SK-N-SH (cell line): ENCODE data around the gene CDKAL1. TPM values are rescaled to one million over a fixed set of nuclear protein-coding genes. Genes with fewer than 3 reads are reported as not detected.

Experiments
- CTCF ChIA-PET: fragments of 300-600, 350-600 bp; formaldehyde crosslinking; extraction: SDS; loops from one replicate; lab custom pipeline; 2021; lab: Yijun Ruan, JAX
- POLR2A ChIA-PET: fragments of 350-600 bp; sonication (Branson Sonifier 250); formaldehyde crosslinking; extraction: SDS; loops from one replicate; lab custom pipeline; 2020; ENCODE audit warnings: antibody characterized with exemption, inconsistent platforms; lab: Yijun Ruan, JAX
- DNase-seq: peaks from one replicate; pipeline ENCODE4 v3.0.0; 2012
- H2AFZ ChIP-seq: fragments of 200-600 bp; sonication (generic); 2 replicates; pipeline ENCODE4 v1.8.1; 2016; ENCODE audit warnings: antibody characterized with exemption, mild to moderate bottlenecking, low read depth
- H3F3A ChIP-seq: fragments of 200-600 bp; sonication (generic); replicated peaks from 2 replicates; pipeline ENCODE3; 2016; ENCODE audit warnings: antibody characterized with exemption, mild to moderate bottlenecking; ENCODE audit not compliant: insufficient read depth
- H3K27ac ChIP-seq, 2 experiments: fragments of 200-500 bp in 1 of 2; fragments of 200-600 bp in 1 of 2; sonication (Bioruptor generic) in 1 of 2; sonication (generic), shearing (Covaris generic) in 1 of 2; 2 replicates each; pipeline versions ENCODE4 v1.5.1 to v1.6.1; 2014 to 2016; ENCODE audit warnings: low read depth in 2 of 2, inconsistent platforms in 1 of 2, low read length in 1 of 2, mild to moderate bottlenecking in 1 of 2, mixed read lengths in 1 of 2
- H3K27me3 ChIP-seq: fragments of 200-600 bp; sonication (generic), shearing (Covaris generic); 2 replicates; pipeline ENCODE4 v1.6.1; 2016; ENCODE audit warnings: mixed run types; ENCODE audit not compliant: insufficient read depth
- H3K36me3 ChIP-seq, 2 experiments: fragments of 200-500 bp in 1 of 2; fragments of 200-600 bp in 1 of 2; sonication (Bioruptor generic) in 1 of 2; sonication (generic) in 1 of 2; replicated peaks in 1 of 2; 2 replicates each; pipeline versions ENCODE3 to v1.5.1; 2014 to 2016; ENCODE audit warnings: low read length in 1 of 2, mild to moderate bottlenecking in 1 of 2; ENCODE audit not compliant: insufficient read depth in 2 of 2, control insufficient read depth in 1 of 2
- H3K4me1 ChIP-seq, 2 experiments: fragments of 200-500 bp in 1 of 2; fragments of 200-600 bp in 1 of 2; sonication (Bioruptor generic) in 1 of 2; sonication (generic), shearing (Covaris generic) in 1 of 2; 2 replicates each; pipeline versions ENCODE4 v1.5.1 to v1.6.1; 2014 to 2016; ENCODE audit warnings: low read depth in 1 of 2, low read length in 1 of 2, mixed run types in 1 of 2; ENCODE audit not compliant: insufficient read depth in 2 of 2, control insufficient read depth in 1 of 2
- H3K4me2 ChIP-seq: fragments of 200-600 bp; sonication (generic), shearing (Covaris generic); 2 replicates; pipeline ENCODE4 v1.6.1; 2017; ENCODE audit warnings: mixed run types
- H3K4me3 ChIP-seq, 2 experiments: fragments of 200-500 bp in 1 of 2; fragments of 200-600 bp in 1 of 2; sonication (Bioruptor generic) in 1 of 2; sonication (generic), shearing (Covaris generic) in 1 of 2; 2 replicates each; pipeline versions ENCODE4 v1.5.1 to v1.8.1; 2014 to 2016; ENCODE audit warnings: low read depth in 2 of 2, inconsistent platforms in 1 of 2, low read length in 1 of 2, mild to moderate bottlenecking in 1 of 2, mixed read lengths in 1 of 2, moderate library complexity in 1 of 2
- H3K79me2 ChIP-seq: fragments of 200-600 bp; sonication (generic); 2 replicates; pipeline ENCODE4 v1.8.1; 2017; ENCODE audit warnings: mild to moderate bottlenecking; ENCODE audit not compliant: insufficient read depth
- H3K9ac ChIP-seq: fragments of 200-600 bp; sonication (generic); 2 replicates; pipeline ENCODE4 v1.6.1; 2017; ENCODE audit warnings: mixed run types
- H3K9me2 ChIP-seq: fragments of 200-600 bp; sonication (generic); 2 replicates; pipeline ENCODE4 v1.6.1; 2017; ENCODE audit warnings: mixed run types
- H3K9me3 ChIP-seq: fragments of 200-600 bp; sonication (generic); 2 replicates; pipeline ENCODE4 v1.6.1; 2017; ENCODE audit warnings: mixed run types, mild to moderate bottlenecking, moderate library complexity
- H4K20me1 ChIP-seq: fragments of 200-600 bp; sonication (generic); 2 replicates; pipeline ENCODE4 v1.6.1; 2017; ENCODE audit warnings: mild to moderate bottlenecking, mixed run types; ENCODE audit not compliant: insufficient read depth
- CHD2 ChIP-seq: fragments of 150-350 bp; IDR thresholded peaks from 2 replicates; pipeline ENCODE4 v1.6.1; 2018; ENCODE audit warnings: low read length; ENCODE audit not compliant: partially characterized antibody
- EZH2phosphoT487 ChIP-seq: fragments of 200-600 bp; sonication (generic); IDR thresholded peaks from 2 replicates; pipeline ENCODE4 v1.6.1; 2017; ENCODE audit warnings: low read depth, mixed run types, mild to moderate bottlenecking, antibody characterized with exemption, moderate library complexity, borderline replicate concordance
- FOSL2 ChIP-seq: IDR thresholded peaks from 2 replicates; pipeline ENCODE4 v1.4.0; 2012; ENCODE audit warnings: low read depth, mild to moderate bottlenecking, moderate library complexity, borderline replicate concordance
- FOXJ3 ChIP-seq: sonication (generic); formaldehyde crosslinking; IDR thresholded peaks from 2 replicates; pipeline ENCODE4 v1.5.1; 2020; ENCODE audit warnings: mild to moderate bottlenecking, missing genetic modification reagents
- FOXM1 ChIP-seq: IDR thresholded peaks from 2 replicates; pipeline ENCODE4 v1.4.0; 2012; ENCODE audit warnings: low read depth, mild to moderate bottlenecking
- GABPA ChIP-seq: IDR thresholded peaks from 2 replicates; pipeline ENCODE4 v1.4.0; 2012; ENCODE audit warnings: low read depth, mild to moderate bottlenecking
- GATA2 ChIP-seq: sonication (generic); formaldehyde crosslinking; IDR thresholded peaks from 2 replicates; pipeline ENCODE4 v1.5.0; 2020; ENCODE audit warnings: mild to moderate bottlenecking, missing genetic modification reagents
- JUND ChIP-seq: IDR thresholded peaks from 2 replicates; pipeline ENCODE4 v1.4.0; 2012
- MXI1 ChIP-seq: IDR thresholded peaks from 2 replicates; pipeline ENCODE4 v1.6.1; 2012; ENCODE audit warnings: mild to moderate bottlenecking, low read depth, low read length, improper control_type of control experiment
- NFIC ChIP-seq: IDR thresholded peaks from 2 replicates; pipeline ENCODE4 v1.4.0; 2012; ENCODE audit warnings: borderline replicate concordance
- NRF1 ChIP-seq: IDR thresholded peaks from 2 replicates; pipeline ENCODE4 v1.6.1; 2012; ENCODE audit warnings: low read depth, mild to moderate bottlenecking, low read length
- POLR2AphosphoS5 ChIP-seq: IDR thresholded peaks from 2 replicates; pipeline ENCODE4 v1.6.1; 2012; ENCODE audit warnings: low read depth, low read length
- RCOR1 ChIP-seq: fragments of 150-350 bp; IDR thresholded peaks from 2 replicates; pipeline ENCODE4 v1.6.1; 2017; ENCODE audit warnings: antibody characterized with exemption, low read length
- SIN3A ChIP-seq: IDR thresholded peaks from 2 replicates; pipeline ENCODE4 v1.6.1; 2012; ENCODE audit warnings: low read depth, mild to moderate bottlenecking, low read length, moderate library complexity, borderline replicate concordance
- TCF12 ChIP-seq: IDR thresholded peaks from 2 replicates; pipeline ENCODE4 v1.4.0; 2012
- TEAD4 ChIP-seq: IDR thresholded peaks from 2 replicates; pipeline ENCODE4 v1.4.0; 2012; ENCODE audit warnings: mild to moderate bottlenecking, borderline replicate concordance; ENCODE audit not compliant: insufficient read depth
- YY1 ChIP-seq: IDR thresholded peaks from 2 replicates; pipeline ENCODE4 v1.4.0; 2012; ENCODE audit warnings: low read depth, mild to moderate bottlenecking
- WGBS: methylation state at CpG from one replicate; pipeline ENCODE4 v1.1.6; 2017; ENCODE audit warnings: low lambda C conversion rate; 5-methylcytosine and 5-hydroxymethylcytosine counted together
- polyA plus RNA-seq, 3 experiments: library from polyadenylated mRNA; depleted of rRNA; stranded (reverse); fragments of >200 nt; gene quantifications; 2 replicates each; pipeline ENCODE4 v1.2.3, GENCODE V29; 2012
- TF ChIP-seq, protein P1 (sequence below): IDR thresholded peaks from 2 replicates; pipeline ENCODE4 v1.4.0; 2012; ENCODE audit warnings: low read depth
- TF ChIP-seq, protein P2 (sequence below): fragments of 150-350 bp; IDR thresholded peaks from 2 replicates; pipeline ENCODE4 v1.6.1; 2017; ENCODE audit warnings: antibody characterized with exemption, low read length, low read depth, borderline replicate concordance
- TF ChIP-seq, protein P3 (sequence below): fragments of 200-600 bp; sonication (generic); IDR thresholded peaks from 2 replicates; pipeline ENCODE4 v1.6.1; 2017; ENCODE audit warnings: antibody characterized with exemption, mild to moderate bottlenecking, moderate library complexity

The CDKAL1 gene
- polyA plus RNA-seq, 1 of the 3 experiments (the other 2 are of a cell fraction) = 2.6 TPM

DNA sequence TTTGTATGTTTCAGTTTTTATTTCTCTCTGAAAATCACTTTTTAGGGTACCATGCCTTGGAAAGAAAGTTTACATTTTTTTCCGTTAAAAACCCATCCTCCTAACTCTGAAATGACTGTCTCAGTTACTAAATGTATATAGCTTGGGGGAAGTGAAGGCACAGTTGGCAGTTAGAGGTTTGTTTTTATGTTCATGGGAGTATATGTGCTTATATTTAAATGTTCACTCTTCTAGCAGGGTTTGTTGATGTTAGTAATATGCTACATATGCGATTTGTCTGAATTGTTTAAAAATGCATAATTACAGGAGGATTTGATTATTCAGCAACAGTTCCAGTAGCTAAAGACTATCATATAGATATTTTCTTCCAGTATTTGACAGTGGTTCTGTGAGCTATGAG is 31.1 kb downstream of the CDKAL1 start:
- CTCF ChIA-PET = interaction anchor here (0.9 to 3.5 kb wide), 6 partner anchors 11 to 1027 kb away, joined by 3 to 53 read pairs (median 5); partner anchors contain the start of gene SOX4
- POLR2A ChIA-PET = interaction anchor here (1.9 to 2.8 kb wide), 2 partner anchors 1023 to 1029 kb away, joined by 9 to 15 read pairs; partner anchors contain the start of gene SOX4
- WGBS = 75% methylated on average over 2 of the region's 2 CpGs

DNA sequence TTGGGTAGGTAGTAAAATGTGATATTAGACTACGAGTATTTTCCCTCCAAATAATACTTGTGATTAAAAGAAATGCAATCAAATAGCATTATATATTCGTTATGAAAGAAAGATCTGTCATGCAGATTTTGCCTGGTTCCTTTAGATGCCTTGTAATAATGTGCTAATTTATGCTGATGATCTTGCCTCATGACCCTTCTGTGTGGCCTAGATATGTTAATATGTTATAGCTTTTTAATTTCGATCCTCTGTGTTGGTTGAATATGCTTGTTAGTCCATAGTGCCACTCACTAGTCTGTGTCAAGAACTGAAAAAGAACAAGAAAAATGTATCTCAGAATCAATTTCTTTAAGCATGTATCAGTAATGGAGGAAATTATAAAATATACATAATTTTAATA is 31.9 kb downstream of the CDKAL1 start:
- H3K4me1 ChIP-seq = peaks cover 3 to 5% of the 10 kb centered on the region in 2 experiments; a peak in 3 of 4 replicates
- H3K27me3 ChIP-seq = no peaks in the 10 kb centered on the region
- CTCF ChIA-PET = interaction anchor here (1.3 to 3.5 kb wide), 2 partner anchors 10 to 1022 kb away, joined by 3 to 53 read pairs; no protein-coding TSS in a partner anchor
- H3F3A ChIP-seq = peaks cover 7% of the 10 kb centered on the region
- H3K27ac ChIP-seq = peak overlapping the region in 1 of 2 experiments; percentile 92; a peak in 2 of 4 replicates
- H3K9ac ChIP-seq = no peak overlapping the region
- no peak overlapping the region for H3K4me2 ChIP-seq
- H2AFZ ChIP-seq = no peak overlapping the region
- no peaks in the 10 kb centered on the region for H3K36me3 ChIP-seq
- 96% methylated on average over 3 of the region's 3 CpGs for WGBS
- no peaks in the 10 kb centered on the region for H3K9me2 ChIP-seq
- no peaks in the 10 kb centered on the region for H4K20me1 ChIP-seq
- POLR2A ChIA-PET = interaction anchor here (1.9 to 2.8 kb wide), 2 partner anchors 1022 to 1028 kb away, joined by 9 to 15 read pairs; partner anchors contain the start of gene SOX4
- H3K79me2 ChIP-seq = peaks cover 3% of the 10 kb centered on the region; the same call in 1 of the 2 replicates
- no peak for DNase-seq
- H3K4me3 ChIP-seq = no peak overlapping the region
- H3K9me3 ChIP-seq = no peaks in the 10 kb centered on the region
- TF ChIP-seq, protein P1, sequence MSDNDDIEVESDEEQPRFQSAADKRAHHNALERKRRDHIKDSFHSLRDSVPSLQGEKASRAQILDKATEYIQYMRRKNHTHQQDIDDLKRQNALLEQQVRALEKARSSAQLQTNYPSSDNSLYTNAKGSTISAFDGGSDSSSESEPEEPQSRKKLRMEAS = no peak
- TF ChIP-seq, protein P2, sequence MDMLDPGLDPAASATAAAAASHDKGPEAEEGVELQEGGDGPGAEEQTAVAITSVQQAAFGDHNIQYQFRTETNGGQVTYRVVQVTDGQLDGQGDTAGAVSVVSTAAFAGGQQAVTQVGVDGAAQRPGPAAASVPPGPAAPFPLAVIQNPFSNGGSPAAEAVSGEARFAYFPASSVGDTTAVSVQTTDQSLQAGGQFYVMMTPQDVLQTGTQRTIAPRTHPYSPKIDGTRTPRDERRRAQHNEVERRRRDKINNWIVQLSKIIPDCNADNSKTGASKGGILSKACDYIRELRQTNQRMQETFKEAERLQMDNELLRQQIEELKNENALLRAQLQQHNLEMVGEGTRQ = no peak
- TF ChIP-seq RCOR1 = no peak
- TF ChIP-seq NFIC = no peak
- no peak for TF ChIP-seq FOXM1
- no peak for TF ChIP-seq GATA2 (CRISPR knock-in tag)
- TF ChIP-seq EZH2phosphoT487 = no peak
- TF ChIP-seq MXI1 = no peak
- no peak for TF ChIP-seq CHD2
- TF ChIP-seq JUND = no peak
- no peak for TF ChIP-seq TEAD4
- no peak for TF ChIP-seq SIN3A
- TF ChIP-seq POLR2AphosphoS5 = no peak
- TF ChIP-seq FOSL2 = no peak
- TF ChIP-seq FOXJ3 (CRISPR knock-in tag) = no peak
- TF ChIP-seq YY1 = no peak
- no peak for TF ChIP-seq GABPA

More for the DNA sequence above, 31.1 kb downstream of the CDKAL1 start:
- Histone ChIP-seq H3K4me1 (peaks cover 5 to 9% of the 10 kb centered on the region in 2 experiments; a peak in 3 of 4 replicates), H3K4me3 (no peak overlapping the region), H3K4me2 (no peak overlapping the region), H3K9ac (no peak overlapping the region), H2AFZ (no peak overlapping the region), H3K27ac (peak overlapping the region in 1 of 2 experiments; percentile 92; a peak in 2 of 4 replicates), H3K9me3 (no peaks in the 10 kb centered on the region), H3F3A (peaks cover 7% of the 10 kb centered on the region)
- TF ChIP-seq GATA2 (CRISPR knock-in tag) (no peak), YY1 (no peak), TCF12 (no peak), NRF1 (no peak), CHD2 (no peak)
- TF ChIP-seq, protein P1 = no peak
- TF ChIP-seq, protein P3, sequence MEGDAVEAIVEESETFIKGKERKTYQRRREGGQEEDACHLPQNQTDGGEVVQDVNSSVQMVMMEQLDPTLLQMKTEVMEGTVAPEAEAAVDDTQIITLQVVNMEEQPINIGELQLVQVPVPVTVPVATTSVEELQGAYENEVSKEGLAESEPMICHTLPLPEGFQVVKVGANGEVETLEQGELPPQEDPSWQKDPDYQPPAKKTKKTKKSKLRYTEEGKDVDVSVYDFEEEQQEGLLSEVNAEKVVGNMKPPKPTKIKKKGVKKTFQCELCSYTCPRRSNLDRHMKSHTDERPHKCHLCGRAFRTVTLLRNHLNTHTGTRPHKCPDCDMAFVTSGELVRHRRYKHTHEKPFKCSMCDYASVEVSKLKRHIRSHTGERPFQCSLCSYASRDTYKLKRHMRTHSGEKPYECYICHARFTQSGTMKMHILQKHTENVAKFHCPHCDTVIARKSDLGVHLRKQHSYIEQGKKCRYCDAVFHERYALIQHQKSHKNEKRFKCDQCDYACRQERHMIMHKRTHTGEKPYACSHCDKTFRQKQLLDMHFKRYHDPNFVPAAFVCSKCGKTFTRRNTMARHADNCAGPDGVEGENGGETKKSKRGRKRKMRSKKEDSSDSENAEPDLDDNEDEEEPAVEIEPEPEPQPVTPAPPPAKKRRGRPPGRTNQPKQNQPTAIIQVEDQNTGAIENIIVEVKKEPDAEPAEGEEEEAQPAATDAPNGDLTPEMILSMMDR = no peak
- TF ChIP-seq, all 33 proteins: peak for 0
- Histone ChIP-seq H3K27me3 (no peaks in the 10 kb centered on the region), H3K36me3 (no peaks in the 10 kb centered on the region), H3K9me2 (no peaks in the 10 kb centered on the region), H4K20me1 (no peaks in the 10 kb centered on the region), H3K79me2 (peaks cover 3% of the 10 kb centered on the region; the same call in 1 of the 2 replicates)
- no peak for DNase-seq
